OCI-LY1 (cell line): Measurements from ENCODE around the gene MAML2.

ENCODE experiments used
- CTCF ChIP-seq: fragments of 200-600 bp; sonication (generic), shearing (Covaris generic); IDR thresholded peaks from 2 replicates; pipeline ENCODE4 v1.5.1; 2017; ENCODE audit warnings: mild to moderate bottlenecking, antibody characterized with exemption, low read length, moderate library complexity, mixed read lengths
- EZH2 ChIP-seq: fragments of 200-600 bp; sonication (generic), shearing (Covaris generic); IDR thresholded peaks from 2 replicates; pipeline ENCODE4 v1.8.0; 2017; ENCODE audit warnings: borderline replicate concordance, mixed run types, mild to moderate bottlenecking, antibody characterized with exemption, low read length, moderate library complexity, mixed read lengths

- TF ChIP-seq CTCF = no peak
- no peak for TF ChIP-seq EZH2
Measured at GRCh38 chr11:96167787-96168186, 175.2 kb downstream of the MAML2 start.
